ENCODE data around the gene TNFRSF14. TPM values are rescaled to one million over a fixed set of nuclear protein-coding genes. Genes with fewer than 3 reads are reported as not detected.
"Not testable (repeated sequence)": the region's sequence is repeated elsewhere in the genome, so short reads cannot be mapped to it uniquely, and the experiment has no call there.

Gene TNFRSF14
- total RNA-seq, 6 experiments from 2014 or later, result 7.4 to 14.2 (median 11.5) TPM

DNA sequence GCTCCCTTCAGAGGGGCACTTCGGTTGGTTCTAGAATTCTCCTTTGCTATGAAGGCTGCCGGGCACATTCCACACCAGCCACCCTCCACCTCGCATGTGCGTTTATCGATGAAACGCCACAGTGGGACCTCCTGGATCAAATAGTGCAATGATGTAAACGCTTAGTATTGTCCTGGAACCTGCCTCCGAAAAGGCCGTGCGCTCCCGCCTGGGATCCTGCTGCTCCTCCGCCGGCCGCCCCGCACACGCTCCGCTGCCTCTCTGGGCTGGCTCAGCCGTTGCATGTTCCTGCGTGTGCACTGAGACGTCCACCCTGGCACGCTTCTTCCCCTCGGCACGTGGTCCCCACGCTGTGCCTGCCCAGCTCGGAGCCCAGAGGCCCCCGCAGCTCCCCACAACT, 4.0 kb upstream of the TNFRSF14 start:
- DNase-seq, result no peak
- H3K9me3 Mint-ChIP-seq, result no peaks in the 10 kb centered on the region
- H3K4me1 Mint-ChIP-seq (ENCODE audit: low read depth), result peaks cover 12% of the 10 kb centered on the region
- TF ChIP-seq, protein P1, sequence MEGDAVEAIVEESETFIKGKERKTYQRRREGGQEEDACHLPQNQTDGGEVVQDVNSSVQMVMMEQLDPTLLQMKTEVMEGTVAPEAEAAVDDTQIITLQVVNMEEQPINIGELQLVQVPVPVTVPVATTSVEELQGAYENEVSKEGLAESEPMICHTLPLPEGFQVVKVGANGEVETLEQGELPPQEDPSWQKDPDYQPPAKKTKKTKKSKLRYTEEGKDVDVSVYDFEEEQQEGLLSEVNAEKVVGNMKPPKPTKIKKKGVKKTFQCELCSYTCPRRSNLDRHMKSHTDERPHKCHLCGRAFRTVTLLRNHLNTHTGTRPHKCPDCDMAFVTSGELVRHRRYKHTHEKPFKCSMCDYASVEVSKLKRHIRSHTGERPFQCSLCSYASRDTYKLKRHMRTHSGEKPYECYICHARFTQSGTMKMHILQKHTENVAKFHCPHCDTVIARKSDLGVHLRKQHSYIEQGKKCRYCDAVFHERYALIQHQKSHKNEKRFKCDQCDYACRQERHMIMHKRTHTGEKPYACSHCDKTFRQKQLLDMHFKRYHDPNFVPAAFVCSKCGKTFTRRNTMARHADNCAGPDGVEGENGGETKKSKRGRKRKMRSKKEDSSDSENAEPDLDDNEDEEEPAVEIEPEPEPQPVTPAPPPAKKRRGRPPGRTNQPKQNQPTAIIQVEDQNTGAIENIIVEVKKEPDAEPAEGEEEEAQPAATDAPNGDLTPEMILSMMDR (IDR thresholded peaks at IDR 0.05), result no peak
- H3K36me3 Mint-ChIP-seq (ENCODE audit: low read depth), result no peaks in the 10 kb centered on the region
- H3K27me3 Mint-ChIP-seq (ENCODE audit: insufficient read depth), result peaks cover 4% of the 10 kb centered on the region; the same call in 1 of the 2 replicates
- H3K4me3 Mint-ChIP-seq, result no peak overlapping the region
- H3K27ac Mint-ChIP-seq, result no peak overlapping the region

DNA sequence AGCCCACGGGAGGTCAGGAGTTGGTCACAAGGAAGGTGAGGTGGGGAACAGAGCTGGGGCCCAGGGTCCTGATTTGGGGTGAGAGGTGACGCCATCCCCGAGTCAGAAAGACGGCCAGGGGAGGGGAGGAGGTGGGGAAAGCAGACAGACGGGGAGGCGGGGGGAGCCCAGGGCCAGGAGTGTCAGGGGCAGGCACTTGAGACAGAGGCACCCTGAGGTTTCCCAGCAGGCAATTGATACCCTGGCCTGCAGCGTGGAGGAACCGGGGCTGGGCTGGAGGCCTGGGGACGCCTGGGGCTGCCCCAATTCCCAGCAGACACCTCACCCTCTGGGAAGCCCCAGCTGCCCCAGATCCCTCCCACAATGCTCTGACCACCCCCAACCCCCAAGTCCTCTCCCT, 3.1 kb upstream of the TNFRSF14 start:
- H3K27me3 Mint-ChIP-seq (ENCODE audit: insufficient read depth); DNase-seq; H3K9me3 Mint-ChIP-seq; H3K4me3 Mint-ChIP-seq; H3K36me3 Mint-ChIP-seq (ENCODE audit: low read depth); H3K27ac Mint-ChIP-seq: not testable (repeated sequence)
- H3K4me1 Mint-ChIP-seq (ENCODE audit: low read depth), result peaks cover 12% of the 10 kb centered on the region

DNA sequence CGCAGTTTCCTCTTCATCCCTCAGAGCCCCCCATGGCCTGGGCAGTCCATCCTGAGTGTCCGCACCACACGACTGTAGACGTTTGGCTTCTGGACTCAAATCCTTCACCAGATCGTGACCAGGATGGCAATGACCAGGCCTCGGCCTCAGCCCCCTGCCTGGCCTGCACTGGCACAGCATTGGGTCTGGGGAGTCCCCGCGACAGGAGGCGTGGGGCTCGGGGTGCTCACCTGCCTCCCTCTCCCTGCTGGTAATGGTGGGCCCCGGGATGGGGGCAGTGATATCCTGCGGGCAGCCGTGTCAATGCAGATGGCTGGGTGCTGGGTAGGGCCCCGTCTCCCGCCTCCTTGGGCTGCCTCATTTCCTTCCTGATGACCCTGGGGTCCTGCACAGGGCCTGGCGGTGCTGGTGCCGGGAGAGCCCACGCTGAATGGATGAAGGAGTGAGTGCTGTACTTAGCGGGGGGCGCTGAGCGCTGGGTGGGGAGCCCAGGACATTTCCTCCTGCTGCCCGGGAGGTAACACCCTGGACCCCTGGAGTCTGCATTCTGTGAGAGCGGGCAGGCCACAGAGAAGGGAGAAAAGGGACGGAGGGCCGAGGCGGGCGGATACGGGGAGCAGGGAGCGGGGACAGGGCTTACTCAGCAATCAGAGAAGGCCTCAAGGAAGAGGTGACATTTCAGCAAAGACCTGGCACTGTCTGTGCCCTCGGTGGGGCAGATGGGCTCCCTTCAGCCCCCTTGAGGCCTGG, 2.1 kb upstream of the TNFRSF14 start:
- H3K9me3 Mint-ChIP-seq, result no peaks in the 10 kb centered on the region
- TF ChIP-seq, protein P1 (IDR thresholded peaks at IDR 0.05), result no peak
- DNase-seq, result no peak
- no peaks in the 10 kb centered on the region for H3K36me3 Mint-ChIP-seq (ENCODE audit: low read depth)
- no peak overlapping the region for H3K4me3 Mint-ChIP-seq
- H3K27me3 Mint-ChIP-seq (ENCODE audit: insufficient read depth), result peaks cover 4% of the 10 kb centered on the region; the same call in 1 of the 2 replicates
- H3K4me1 Mint-ChIP-seq (ENCODE audit: low read depth), result peaks cover 12% of the 10 kb centered on the region
- H3K27ac Mint-ChIP-seq, result no peak overlapping the region

DNA sequence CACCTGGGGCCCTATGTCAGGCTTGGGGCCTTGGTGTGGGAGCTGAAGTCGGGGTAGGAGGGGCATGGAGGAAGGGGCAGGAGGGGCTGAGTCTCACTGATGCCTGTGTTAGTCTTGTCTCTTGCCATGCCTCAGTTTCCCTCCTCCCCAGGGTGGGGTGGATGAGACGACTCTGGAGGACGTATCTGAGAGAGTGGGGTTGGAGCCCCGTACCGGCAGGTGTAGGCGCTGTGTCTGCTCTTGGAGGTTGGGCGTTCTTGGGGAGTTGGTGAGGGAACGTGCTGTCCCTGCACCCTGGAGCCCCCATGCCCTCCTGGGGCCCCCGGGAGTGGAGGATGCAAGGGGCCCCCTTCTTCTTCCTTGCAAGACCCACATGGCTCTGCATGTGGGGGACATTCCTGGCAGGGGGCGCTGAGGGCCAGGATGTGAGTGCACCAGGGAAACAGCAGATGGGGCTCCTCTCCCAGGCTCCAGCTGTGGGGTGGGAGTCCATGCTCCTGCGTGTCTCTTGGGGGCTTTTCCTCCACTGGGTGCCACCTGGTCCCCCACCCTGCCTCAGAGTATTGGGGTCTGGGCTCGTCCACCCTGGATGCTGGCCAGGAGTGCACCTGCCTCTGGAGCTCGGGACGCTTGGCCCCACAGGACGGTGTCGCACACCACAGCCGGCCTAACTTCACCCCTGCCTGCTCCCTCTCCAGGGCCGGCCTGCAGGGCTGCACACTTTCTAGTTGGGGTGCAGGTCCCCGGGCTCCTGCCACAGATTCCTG, 1.4 kb upstream of the TNFRSF14 start:
- no peak for DNase-seq
- no peak overlapping the region for H3K27ac Mint-ChIP-seq
- TF ChIP-seq, protein P1 (IDR thresholded peaks at IDR 0.05), result peak; percentile 55
- H3K4me3 Mint-ChIP-seq, result no peak overlapping the region
- H3K4me1 Mint-ChIP-seq (ENCODE audit: low read depth), result peaks cover 12% of the 10 kb centered on the region
- no peaks in the 10 kb centered on the region for H3K36me3 Mint-ChIP-seq (ENCODE audit: low read depth)
- H3K27me3 Mint-ChIP-seq (ENCODE audit: insufficient read depth), result peaks cover 4% of the 10 kb centered on the region; the same call in 1 of the 2 replicates
- no peaks in the 10 kb centered on the region for H3K9me3 Mint-ChIP-seq

DNA sequence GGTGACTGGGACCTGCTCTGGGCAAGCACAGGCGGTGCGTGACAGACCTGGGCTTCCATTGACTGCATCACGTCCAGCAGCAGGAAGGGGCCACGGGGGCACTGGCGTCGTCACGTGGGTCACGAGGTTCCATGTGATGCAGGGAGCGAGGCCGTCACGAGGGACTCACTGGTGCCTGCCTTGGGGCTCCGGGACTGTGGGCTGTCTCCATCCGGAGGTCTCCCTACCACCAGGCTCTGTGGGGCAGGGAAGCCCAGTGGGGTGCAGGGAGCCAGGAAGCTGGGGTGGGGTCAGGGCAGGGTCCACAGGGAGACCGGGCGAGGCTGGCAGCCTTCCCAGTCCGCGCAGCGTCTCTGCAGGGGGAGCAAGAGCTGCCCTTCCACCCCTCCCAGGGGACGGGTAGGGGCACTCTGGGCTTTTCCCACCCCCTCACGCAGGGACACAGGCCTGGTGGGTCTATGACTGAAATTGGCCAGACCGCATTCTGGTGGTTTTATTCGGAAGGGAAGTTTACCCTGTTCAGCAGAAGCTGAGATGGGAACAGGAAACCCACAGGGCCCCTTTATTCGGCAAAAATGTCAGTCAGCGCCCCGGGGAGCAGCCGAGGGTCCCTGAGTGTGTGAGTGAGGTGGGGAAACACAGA, 416 bp upstream of the TNFRSF14 start:
- H3K27me3 Mint-ChIP-seq (ENCODE audit: insufficient read depth), result peaks cover 4% of the 10 kb centered on the region; the same call in 1 of the 2 replicates
- DNase-seq, result peak; percentile 41

More for the DNA sequence above, 416 bp upstream of the TNFRSF14 start:
- Mint-ChIP-seq H3K9me3 (no peaks in the 10 kb centered on the region), H3K36me3 (ENCODE audit: low read depth) (no peaks in the 10 kb centered on the region), H3K27ac (peak overlapping the region; percentile 89), H3K4me1 (ENCODE audit: low read depth) (peaks cover 12% of the 10 kb centered on the region), H3K4me3 (peak overlapping the region; percentile 90)
- TF ChIP-seq, protein P1 (IDR thresholded peaks at IDR 0.05), result no peak; the same call in 1 of the 2 replicates
